Right lung (tissue), 5 donors: Measurements from ENCODE around the gene PSG3. TPM values are rescaled to one million over a fixed set of nuclear protein-coding genes. Genes with fewer than 3 reads are reported as not detected.
"Not testable (repeated sequence)": the region's sequence is repeated elsewhere in the genome, so short reads cannot be mapped to it uniquely, and the experiment has no call there.

Experiments used
- DNase-seq, 2 donors: peaks; one replicate each; pipeline ENCODE4 v3.0.0-alpha.2; 2013
- polyA plus RNA-seq, 5 donors: library from polyadenylated mRNA; unstranded; fragments of 120-200 nt; gene quantifications; one replicate each; pipeline versions ENCODE4 v1.2.1 to v1.2.3, GENCODE V29; 2013; ENCODE audit warnings: inconsistent platforms in 1 of 5, low replicate concordance in 1 of 5; ENCODE audit not compliant: insufficient read length in 5 of 5, insufficient read depth in 1 of 5

The PSG3 gene
- polyA plus RNA-seq, 5 donors, result 0.34 TPM; not detected in 4

DNA sequence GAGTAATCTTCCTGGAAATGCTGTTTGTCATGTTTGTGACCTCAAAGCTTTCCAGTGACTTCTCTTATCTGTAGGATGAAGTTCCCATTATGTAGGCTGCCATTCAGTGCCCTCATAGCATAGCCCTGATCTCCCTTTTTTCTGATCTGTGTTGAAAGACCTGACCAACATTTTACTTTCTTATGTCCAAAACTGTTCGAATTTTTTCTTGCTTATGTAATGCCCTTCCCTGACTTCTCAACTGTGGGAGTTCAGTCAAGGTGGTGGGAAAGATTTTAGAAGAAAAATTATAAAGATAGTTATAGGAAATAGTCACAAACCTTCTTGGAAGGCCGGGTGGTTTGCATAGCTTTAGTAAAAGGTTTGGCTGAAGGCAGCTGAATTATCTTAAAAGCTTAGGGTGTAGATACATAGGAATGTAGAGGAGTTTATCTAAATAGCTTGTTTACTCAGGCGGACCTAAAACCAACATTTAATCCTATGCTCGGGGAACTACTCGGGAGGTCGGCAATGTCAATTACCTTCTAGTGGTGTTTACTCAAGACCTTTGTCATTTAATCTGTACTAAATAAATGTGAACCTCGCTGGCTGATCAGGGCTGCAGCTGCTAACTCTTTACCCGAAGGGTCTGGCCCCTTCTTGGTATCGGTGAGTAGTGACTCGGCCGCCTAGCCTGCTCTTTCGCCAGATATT lies 44.3 kb downstream of the PSG3 start:
- no peak for DNase-seq

DNA sequence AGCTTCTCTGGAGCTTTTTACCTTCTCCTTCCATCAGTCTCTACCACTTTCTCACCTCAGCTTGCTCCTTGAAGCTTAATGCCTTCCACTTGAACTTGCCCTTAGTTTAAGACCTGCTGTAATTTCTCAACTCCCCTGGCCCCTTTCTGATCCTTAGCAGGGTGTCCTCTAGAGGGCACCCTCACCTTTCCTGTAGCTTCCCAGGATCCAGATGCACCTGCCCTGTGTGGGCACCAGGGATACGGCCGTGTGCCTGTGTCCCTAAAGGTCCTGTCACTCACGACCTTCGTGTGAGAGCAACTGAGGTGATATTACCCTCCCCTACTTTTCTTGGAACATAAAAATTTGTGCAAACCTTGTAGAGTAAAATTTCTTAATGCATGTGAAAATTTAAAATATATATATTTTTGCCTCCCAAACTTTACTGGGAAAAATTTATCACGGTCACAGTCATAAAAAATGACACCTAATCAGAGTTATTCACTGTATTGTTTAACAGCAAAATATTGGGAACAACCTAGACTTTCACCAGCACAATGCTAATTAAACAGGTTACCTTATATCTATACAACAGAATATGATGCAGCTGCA lies 46.4 kb downstream of the PSG3 start:
- no peak for DNase-seq

DNA sequence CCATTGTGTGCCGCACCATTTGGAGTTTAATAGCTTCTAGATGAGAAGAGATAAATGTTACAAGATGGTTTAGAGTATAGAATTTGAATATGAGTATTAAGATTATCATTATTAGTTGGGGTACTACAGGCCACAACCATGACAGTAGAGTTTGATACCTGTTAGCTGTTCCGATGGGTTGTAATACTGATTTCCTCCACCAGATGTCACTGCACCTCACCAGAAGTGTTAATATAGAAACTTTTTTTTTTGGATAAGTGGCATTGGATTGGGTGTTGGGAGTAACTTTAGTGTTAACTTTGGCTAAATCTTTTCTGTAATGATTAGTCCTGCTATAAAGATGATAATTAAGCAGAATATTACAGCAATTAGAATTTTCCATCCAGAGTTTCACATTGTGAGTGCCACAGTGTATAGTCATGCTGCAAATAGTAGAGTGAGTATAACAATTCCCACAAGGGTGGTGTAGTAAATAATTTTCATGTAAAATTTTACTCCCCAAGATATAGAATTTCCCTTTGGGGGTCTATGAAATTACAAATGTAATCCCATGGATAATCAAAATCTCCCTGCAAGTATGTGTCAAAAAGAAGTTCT lies 56.3 kb downstream of the PSG3 start:
- DNase-seq, result no peak

DNA sequence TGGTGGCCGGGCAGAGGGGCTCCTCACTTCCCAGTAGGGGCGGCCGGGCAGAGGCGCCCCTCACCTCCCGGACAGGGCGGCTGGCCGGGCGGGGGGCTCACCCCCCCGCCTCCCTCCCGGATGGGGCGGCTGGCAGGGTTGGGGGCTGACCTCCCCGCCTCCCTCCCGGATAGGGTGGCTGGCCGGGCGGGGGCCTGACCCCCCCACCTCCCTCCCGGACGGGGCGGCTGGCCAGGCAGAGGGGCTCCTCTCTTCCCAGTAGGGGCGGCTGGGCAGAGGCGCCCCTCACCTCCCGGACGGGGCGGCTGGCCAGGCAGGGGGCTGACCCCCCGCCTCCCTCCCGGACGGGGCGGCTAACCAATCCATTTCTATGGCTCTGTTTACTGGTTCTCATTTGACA lies 64.0 kb downstream of the PSG3 start:
- not testable (repeated sequence) for DNase-seq

DNA sequence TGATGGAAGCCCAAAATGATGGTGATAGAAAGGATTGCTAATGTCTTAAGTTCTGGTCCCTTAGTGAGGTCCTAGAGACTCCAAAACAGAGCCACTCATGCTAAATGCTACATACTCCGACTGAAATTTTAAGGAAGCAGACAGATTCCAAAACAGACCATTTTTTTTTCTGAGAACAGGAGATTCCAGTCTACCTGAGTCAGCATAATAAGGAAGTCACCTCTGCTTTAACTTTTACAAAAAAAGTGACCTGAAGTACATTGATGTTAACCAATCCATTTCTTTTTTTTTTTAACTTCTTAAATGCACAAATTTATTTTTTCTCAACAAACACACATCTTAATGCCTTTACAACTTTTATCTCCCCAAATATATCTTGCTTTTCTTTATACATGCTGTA lies 65.7 kb downstream of the PSG3 start:
- DNase-seq, result not testable (repeated sequence)

Other genes starting within 250 kb of the PSG3 start
- 1 to 10 TPM; 5.4 to 8.3 (median 6.5) TPM for gene CEACAM1, start 212.0 kb downstream of the PSG3 start, polyA plus RNA-seq
- under 1 TPM; 0.11 to 0.54 (median 0.30) TPM for gene CEACAM8, start 145.6 kb downstream of the PSG3 start, polyA plus RNA-seq
- under 1 TPM in 1 of 5 donors, not detected in 4; 0.12 TPM for gene PSG8, start 25.2 kb upstream of the PSG3 start, polyA plus RNA-seq
- 1 to 10 TPM in 1 of 5 donors, under 1 TPM in 1, not detected in 3; 0.21 to 1.0 TPM for gene PSG1, start 139.2 kb upstream of the PSG3 start, polyA plus RNA-seq
- gene PSG6, start 177.4 kb upstream of the PSG3 start, polyA plus RNA-seq, result under 1 TPM in 2 of 5 donors, not detected in 3; 0.20 to 0.30 TPM
- gene PSG7, start 196.7 kb upstream of the PSG3 start, polyA plus RNA-seq, result under 1 TPM in 1 of 5 donors, not detected in 4; 0.47 TPM